ENCODE results near the gene HDAC8. TPM values are rescaled to one million over a fixed set of nuclear protein-coding genes. Genes with fewer than 3 reads are reported as not detected.

HDAC8 gene
- total RNA-seq, 2 experiments from 2014 or later = 5.8 to 6.8 TPM

- H3K4me3 Mint-ChIP-seq = no peak overlapping the region
- no peak for TF ChIP-seq CTCF (IDR thresholded peaks at IDR 0.05)
- intact Hi-C loops (cut with DNase I, micrococcal nuclease) = no loop called here
These were observed 290.3 kb downstream of the HDAC8 start for GRCh38 chrX:72282302-72282701.

GRCh38 chrX:72280321-72280845 is 292.3 kb downstream of the HDAC8 start:
- no peak for TF ChIP-seq CTCF (IDR thresholded peaks at IDR 0.05)
- intact Hi-C loops (cut with DNase I, micrococcal nuclease) = no loop called here
- Histone ChIP-seq H3K27ac (ENCODE audit: low read depth in 1 of 2, low read length in 2 of 2) (no peak overlapping the region), H3K36me3 (ENCODE audit: insufficient read depth, low read length) (peaks cover 6% of the 10 kb centered on the region), H3K4me1 (ENCODE audit: insufficient read depth, low read length) (peaks cover 8% of the 10 kb centered on the region), H3K27me3 (ENCODE audit: control insufficient read depth in 1 of 2, insufficient read depth in 2 of 2, low read length in 2 of 2) (no peaks in the 10 kb centered on the region), H3K9me3 (ENCODE audit: control insufficient read depth in 1 of 2, insufficient read depth in 1 of 2, low read length in 2 of 2) (no peaks in the 10 kb centered on the region), H3K4me3 (ENCODE audit: low read length) (no peak overlapping the region)
- ATAC-seq (ENCODE audit: poor library complexity) = no peak
- Mint-ChIP-seq H3K36me3 (ENCODE audit: low read depth) (peaks cover 16% of the 10 kb centered on the region), H3K4me3 (no peak overlapping the region), H3K27ac (no peak overlapping the region), H3K27me3 (peaks cover 5% of the 10 kb centered on the region), H3K9me3 (no peaks in the 10 kb centered on the region), H3K4me1 (ENCODE audit: low read depth) (peaks cover 8% of the 10 kb centered on the region)
- CTCF ChIA-PET = interaction anchor here (1.3 kb wide), 1 partner anchor 11 kb away, joined by 3 read pairs; no protein-coding TSS in a partner anchor
- DNase-seq = no peak
- POLR2A ChIA-PET = no interaction called here

More at GRCh38 chrX:72282302-72282701, 290.3 kb downstream of the HDAC8 start:
- no peaks in the 10 kb centered on the region for H3K36me3 Mint-ChIP-seq (ENCODE audit: low read depth)
- no peaks in the 10 kb centered on the region for H3K4me1 ChIP-seq (ENCODE audit: insufficient read depth, low read length)
- CTCF ChIA-PET = no interaction called here
- no peaks in the 10 kb centered on the region for H3K9me3 Mint-ChIP-seq
- H3K27me3 ChIP-seq (ENCODE audit: control insufficient read depth in 1 of 2, insufficient read depth in 2 of 2, low read length in 2 of 2) = no peaks in the 10 kb centered on the region
- H3K27me3 Mint-ChIP-seq = peaks cover 5% of the 10 kb centered on the region
- H3K27ac Mint-ChIP-seq = no peak overlapping the region
- H3K36me3 ChIP-seq (ENCODE audit: insufficient read depth, low read length) = no peaks in the 10 kb centered on the region
- ATAC-seq (ENCODE audit: poor library complexity) (no peak), DNase-seq (no peak)
- no peak overlapping the region for H3K4me3 ChIP-seq (ENCODE audit: low read length)
- POLR2A ChIA-PET = no interaction called here
- no peak overlapping the region for H3K27ac ChIP-seq (ENCODE audit: low read depth in 1 of 2, low read length in 2 of 2)
- H3K9me3 ChIP-seq (ENCODE audit: control insufficient read depth in 1 of 2, insufficient read depth in 1 of 2, low read length in 2 of 2) = no peaks in the 10 kb centered on the region
- H3K4me1 Mint-ChIP-seq (ENCODE audit: low read depth) = no peaks in the 10 kb centered on the region

Other genes starting within 250 kb of the HDAC8 start
- under 1 TPM; 0.39 to 0.63 TPM for gene PHKA1, start 141.5 kb upstream of the HDAC8 start, total RNA-seq
- gene DMRTC1B, start 204.0 kb upstream of the HDAC8 start, total RNA-seq = 1 to 10 TPM; 2.0 to 2.3 TPM
- not detected for gene FAM236B, start 209.8 kb upstream of the HDAC8 start, total RNA-seq
- gene FAM236D, start 235.4 kb upstream of the HDAC8 start, total RNA-seq = not detected

Measured in CD4-positive, alpha-beta T cell (primary cell).